ENCODE measurements around the gene CCNE1.

DNA sequence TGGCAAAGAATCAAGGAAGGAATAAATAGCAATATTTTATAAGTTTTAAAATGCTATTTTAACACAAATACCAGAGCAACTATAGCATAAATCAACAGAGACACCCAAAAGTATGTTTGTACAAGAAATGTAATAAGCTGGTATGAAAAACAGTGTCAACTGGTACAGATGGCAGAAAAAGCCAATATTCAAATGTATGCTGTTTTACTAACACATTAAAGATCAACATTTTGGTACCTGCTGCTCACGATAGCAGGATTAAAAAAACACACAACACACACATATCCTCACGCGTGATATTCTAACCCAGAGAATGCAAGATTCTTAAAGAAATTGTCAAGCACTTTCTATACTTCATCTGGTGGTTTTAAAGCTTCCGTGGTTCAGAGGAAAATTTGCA is 48.6 kb upstream of the CCNE1 start:
- TF ChIP-seq POLR2AphosphoS5 (IDR thresholded peaks at IDR 0.05; ENCODE audit: borderline replicate concordance, low read depth, low read length) (no peak), EZH2 (IDR thresholded peaks at IDR 0.05) (no peak)

Data from SK-N-MC (cell line).